ENCODE data around the gene LGSN.
"Not testable (repeated sequence)": the region's sequence is repeated elsewhere in the genome, so short reads cannot be mapped to it uniquely, and the experiment has no call there.

Gene LGSN

DNA sequence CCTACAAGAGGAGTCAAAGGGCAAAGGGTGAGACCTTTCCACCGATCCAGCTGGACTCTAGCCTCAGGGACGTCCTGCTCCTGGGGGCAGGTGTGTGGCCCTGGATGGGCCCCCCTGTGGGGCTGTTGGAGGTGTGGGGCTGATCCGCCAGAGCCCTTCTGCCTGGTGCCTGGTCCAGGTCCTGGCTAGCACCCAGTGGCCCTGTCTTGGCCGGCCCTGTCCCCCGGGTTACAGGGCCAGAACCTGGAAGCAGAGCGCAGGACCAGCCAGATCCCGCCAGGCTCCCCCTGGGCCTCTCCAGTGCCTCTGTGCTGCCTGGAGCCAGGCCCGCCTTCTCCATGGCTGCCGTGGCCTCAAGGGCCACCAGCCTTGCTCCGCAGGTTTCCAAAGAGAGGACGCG, 89.3 kb downstream of the LGSN start:
- not testable (repeated sequence) for H3K27me3 ChIP-seq (replicated peaks; ENCODE audit: control insufficient read depth, insufficient read depth, low read length); H3K9me3 ChIP-seq (ENCODE audit: control insufficient read depth, low read length); H3K4me3 ChIP-seq (ENCODE audit: low read length); H3K4me1 ChIP-seq (ENCODE audit: control insufficient read depth, insufficient read depth, low read length); DNase-seq (ENCODE audit: low read depth); H3K36me3 ChIP-seq (ENCODE audit: control insufficient read depth, insufficient read depth, low read length, severe bottlenecking); H3K9ac ChIP-seq (ENCODE audit: low read length)

DNA sequence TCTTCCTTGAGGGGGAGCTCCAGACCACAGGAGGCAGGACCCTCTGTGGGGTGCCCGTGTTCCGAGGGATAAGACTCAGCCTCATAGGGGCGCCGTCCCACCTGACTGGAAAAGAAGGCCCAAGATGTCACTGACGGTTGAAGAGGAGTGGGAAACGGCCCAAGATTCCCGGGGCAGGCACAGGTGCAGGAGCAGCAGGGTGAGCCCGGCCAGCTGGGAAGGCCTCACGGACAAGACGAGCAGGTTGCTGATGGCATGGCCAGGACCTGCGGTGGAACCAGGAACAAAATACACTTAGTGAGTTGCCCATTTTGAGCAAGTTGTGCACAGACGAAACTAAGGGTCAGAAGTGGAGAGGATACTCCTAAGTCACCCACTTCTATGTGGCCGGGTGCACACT, 89.8 kb downstream of the LGSN start:
- not testable (repeated sequence) for H3K4me1 ChIP-seq (ENCODE audit: control insufficient read depth, insufficient read depth, low read length); DNase-seq (ENCODE audit: low read depth); H3K4me3 ChIP-seq (ENCODE audit: low read length)

DNA sequence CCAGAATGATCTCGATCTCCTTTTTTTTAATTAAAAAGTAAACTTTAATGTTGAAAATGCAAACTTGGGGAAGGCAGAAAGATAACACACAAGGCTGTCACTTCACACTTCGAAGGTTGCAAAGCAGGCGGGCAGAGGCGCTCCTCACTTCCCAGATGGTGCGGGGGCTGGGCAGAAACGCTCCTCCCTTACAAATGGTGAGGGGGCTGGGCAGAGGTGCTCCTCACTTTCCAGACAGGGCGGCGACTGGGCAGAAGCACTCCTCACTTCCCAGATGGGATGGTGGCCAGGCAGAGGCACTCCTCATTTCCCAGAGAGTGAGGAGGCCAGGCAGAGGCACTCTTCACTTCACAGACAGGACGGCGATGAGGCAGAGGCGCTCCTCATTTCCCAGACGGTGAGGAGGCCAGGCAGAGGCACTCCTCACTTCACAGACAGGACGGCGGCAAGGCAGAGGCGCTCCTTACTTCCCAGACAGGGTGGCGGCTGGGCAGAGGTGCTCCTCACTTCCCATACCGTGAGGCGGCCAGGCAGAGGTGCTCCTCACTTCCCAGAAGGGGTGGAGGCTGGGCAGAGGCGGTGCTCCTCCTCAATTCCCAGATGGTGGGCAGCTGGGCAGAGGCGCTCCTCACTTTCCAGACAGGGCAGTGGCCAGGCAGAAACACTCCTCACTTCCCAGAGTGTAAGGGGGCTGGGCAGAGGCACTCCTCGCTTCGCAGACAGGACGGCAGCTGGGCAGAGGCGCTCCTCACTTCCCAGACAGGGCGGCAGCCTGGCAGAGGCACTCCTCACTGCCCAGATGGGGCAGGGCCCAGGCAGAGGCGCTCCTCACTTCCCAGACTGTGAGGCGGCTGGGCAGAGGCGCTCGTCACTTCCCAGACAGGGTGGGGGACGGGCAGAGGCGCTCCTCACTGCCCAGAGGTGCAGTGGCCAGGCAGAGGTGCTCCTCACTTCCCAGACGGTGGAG, 91.6 kb downstream of the LGSN start:
- not testable (repeated sequence) for H3K9me3 ChIP-seq (ENCODE audit: control insufficient read depth, low read length); H3K27me3 ChIP-seq (replicated peaks; ENCODE audit: control insufficient read depth, insufficient read depth, low read length); H3K4me1 ChIP-seq (ENCODE audit: control insufficient read depth, insufficient read depth, low read length); H3K4me3 ChIP-seq (ENCODE audit: low read length); DNase-seq (ENCODE audit: low read depth); H3K36me3 ChIP-seq (ENCODE audit: control insufficient read depth, insufficient read depth, low read length, severe bottlenecking); H3K9ac ChIP-seq (ENCODE audit: low read length)

More for the DNA sequence above, 89.8 kb downstream of the LGSN start:
- H3K36me3 ChIP-seq (ENCODE audit: control insufficient read depth, insufficient read depth, low read length, severe bottlenecking); H3K9me3 ChIP-seq (ENCODE audit: control insufficient read depth, low read length); H3K9ac ChIP-seq (ENCODE audit: low read length); H3K27me3 ChIP-seq (replicated peaks; ENCODE audit: control insufficient read depth, insufficient read depth, low read length): not testable (repeated sequence)

DNA sequence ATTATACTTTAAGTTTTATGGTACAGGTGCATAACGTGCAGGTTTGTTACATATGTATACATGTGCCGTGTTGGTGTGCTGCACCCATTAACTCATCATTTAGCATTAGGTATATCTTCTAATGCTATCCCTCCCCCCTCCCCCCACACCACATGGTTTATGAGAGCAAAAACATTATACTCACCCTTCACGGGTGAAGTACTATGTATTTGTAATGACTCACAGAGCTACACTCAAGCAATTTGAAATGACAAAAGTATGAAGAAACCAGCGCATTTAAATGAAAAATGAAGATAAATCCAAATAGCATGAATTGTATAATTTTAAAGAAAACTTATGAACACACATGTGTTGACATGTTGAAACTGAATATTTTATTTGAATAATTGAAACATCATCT, 93.8 kb downstream of the LGSN start:
- not testable (repeated sequence) for H3K27me3 ChIP-seq (replicated peaks; ENCODE audit: control insufficient read depth, insufficient read depth, low read length); H3K4me1 ChIP-seq (ENCODE audit: control insufficient read depth, insufficient read depth, low read length); H3K4me3 ChIP-seq (ENCODE audit: low read length); H3K9ac ChIP-seq (ENCODE audit: low read length); H3K9me3 ChIP-seq (ENCODE audit: control insufficient read depth, low read length); H3K36me3 ChIP-seq (ENCODE audit: control insufficient read depth, insufficient read depth, low read length, severe bottlenecking); DNase-seq (ENCODE audit: low read depth)

Data from adipocyte (in vitro differentiated cells).